GM13977 (cell line): Measurements from ENCODE around the gene DDAH1.

Experiments used
- DNase-seq: peaks from one replicate; pipeline ENCODE4 v3.0.0; 2012; ENCODE audit warnings: low spot score
- in situ Hi-C: fragments of 300-500 bp; cut with MboI; formaldehyde crosslinking; loops from one replicate; pipeline ENCODE4 v1.12.0; 2022; ENCODE audit warnings: low sequenced_read_pairs, low pct_unique_long_range_greater_than_20kb, mixed read lengths, inconsistent platforms; ENCODE audit not compliant: unreplicated experiment
- TF ChIP-seq, protein P1 (sequence below): IDR thresholded peaks from 2 replicates; pipeline ENCODE4 v1.5.1; 2012; ENCODE audit warnings: mild to moderate bottlenecking, control low read depth; ENCODE audit not compliant: insufficient read depth; ENCODE audit errors: extremely low read depth, missing control alignments

The DDAH1 gene

DNA sequence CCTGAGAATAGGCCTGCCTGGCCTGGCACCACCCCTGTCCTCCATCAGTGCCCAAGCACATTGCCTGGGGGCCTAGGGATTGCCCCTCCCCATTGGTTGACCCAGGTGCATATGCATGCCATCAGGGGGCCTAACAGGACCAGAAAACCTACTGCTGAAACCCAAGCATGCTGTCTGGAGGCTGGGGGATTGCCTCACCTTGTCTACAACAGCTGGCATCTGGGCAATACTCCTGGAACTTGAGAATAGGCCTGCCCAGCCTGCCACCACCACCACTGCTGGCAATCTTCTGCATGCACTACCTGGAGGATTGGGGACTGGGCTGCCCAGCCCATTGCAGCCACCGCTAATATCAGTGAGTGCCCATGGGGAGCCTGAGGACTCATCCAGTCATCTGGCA is 132.4 kb downstream of the DDAH1 start:
- TF ChIP-seq, protein P1, sequence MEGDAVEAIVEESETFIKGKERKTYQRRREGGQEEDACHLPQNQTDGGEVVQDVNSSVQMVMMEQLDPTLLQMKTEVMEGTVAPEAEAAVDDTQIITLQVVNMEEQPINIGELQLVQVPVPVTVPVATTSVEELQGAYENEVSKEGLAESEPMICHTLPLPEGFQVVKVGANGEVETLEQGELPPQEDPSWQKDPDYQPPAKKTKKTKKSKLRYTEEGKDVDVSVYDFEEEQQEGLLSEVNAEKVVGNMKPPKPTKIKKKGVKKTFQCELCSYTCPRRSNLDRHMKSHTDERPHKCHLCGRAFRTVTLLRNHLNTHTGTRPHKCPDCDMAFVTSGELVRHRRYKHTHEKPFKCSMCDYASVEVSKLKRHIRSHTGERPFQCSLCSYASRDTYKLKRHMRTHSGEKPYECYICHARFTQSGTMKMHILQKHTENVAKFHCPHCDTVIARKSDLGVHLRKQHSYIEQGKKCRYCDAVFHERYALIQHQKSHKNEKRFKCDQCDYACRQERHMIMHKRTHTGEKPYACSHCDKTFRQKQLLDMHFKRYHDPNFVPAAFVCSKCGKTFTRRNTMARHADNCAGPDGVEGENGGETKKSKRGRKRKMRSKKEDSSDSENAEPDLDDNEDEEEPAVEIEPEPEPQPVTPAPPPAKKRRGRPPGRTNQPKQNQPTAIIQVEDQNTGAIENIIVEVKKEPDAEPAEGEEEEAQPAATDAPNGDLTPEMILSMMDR = no peak
- in situ Hi-C loops = no loop called here

GRCh38 chr1:85330711-85331290 is 134.2 kb downstream of the DDAH1 start:
- TF ChIP-seq, protein P1 = no peak

More for the DNA sequence above, 132.4 kb downstream of the DDAH1 start:
- no peak for DNase-seq

GRCh38 chr1:85330214-85330631 is 134.7 kb downstream of the DDAH1 start:
- TF ChIP-seq, protein P1 = no peak
- no peak for DNase-seq
- in situ Hi-C loops = no loop called here

More at GRCh38 chr1:85330711-85331290, 134.2 kb downstream of the DDAH1 start:
- DNase-seq = no peak
- in situ Hi-C loops = no loop called here

GRCh38 chr1:85328713-85329397 is 136.1 kb downstream of the DDAH1 start:
- TF ChIP-seq, protein P1 = no peak
- DNase-seq = no peak
- in situ Hi-C loops = no loop called here

GRCh38 chr1:85327759-85328158 is 137.2 kb downstream of the DDAH1 start:
- in situ Hi-C loops = no loop called here
- DNase-seq = no peak
- TF ChIP-seq, protein P1 = no peak

DNA sequence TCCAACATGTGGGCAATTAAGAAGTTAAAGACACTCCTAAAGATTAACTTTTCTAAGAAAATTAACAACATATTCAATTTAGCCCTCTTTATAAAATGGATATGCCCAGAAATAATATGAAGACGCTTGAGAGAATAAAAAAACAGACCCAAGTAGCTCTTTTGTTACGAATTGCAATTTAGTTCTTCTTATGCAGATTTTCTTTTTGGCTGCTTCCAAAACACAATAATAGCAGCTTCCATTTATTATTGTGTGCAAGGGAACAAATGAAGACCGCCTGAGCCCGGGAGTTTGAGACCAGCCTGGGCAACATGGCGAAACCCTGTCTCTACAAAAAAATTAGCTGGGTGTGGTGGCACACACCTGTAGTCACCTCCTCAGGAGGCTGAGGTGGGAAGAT is 138.1 kb downstream of the DDAH1 start:
- TF ChIP-seq, protein P1 = no peak
- DNase-seq = no peak
- in situ Hi-C loops = no loop called here
